Bronchial epithelial cell (primary cell): Measurements from ENCODE around the gene FCRL4. TPM values are rescaled to one million over a fixed set of nuclear protein-coding genes. Genes with fewer than 3 reads are reported as not detected.

ENCODE experiments used
- DNase-seq: peaks from one replicate; pipeline ENCODE4 v3.0.0-alpha.2; 2010; ENCODE audit warnings: low read depth
- FAIRE-seq: peaks from 2 replicates; lab custom pipeline; 2011; peaks lifted over from hg19 to GRCh38; lab: Jason Lieb, UNC
- H3K27me3 ChIP-seq: 2 replicates; pipeline ENCODE4 v1.5.1; 2011; ENCODE audit warnings: low read length; ENCODE audit not compliant: control insufficient read depth, insufficient read depth
- H3K36me3 ChIP-seq: 2 replicates; pipeline ENCODE4 v1.5.1; 2011; ENCODE audit warnings: low read length; ENCODE audit not compliant: control insufficient read depth, insufficient read depth
- H3K4me3 ChIP-seq: 2 replicates; pipeline ENCODE4 v1.5.1; 2011; ENCODE audit warnings: mild to moderate bottlenecking, low read depth, low read length, control low read depth
- total RNA-seq: library from RNA; depleted of rRNA; stranded (reverse); fragments of >200 nt; gene quantifications from 2 replicates; pipeline ENCODE4 v1.2.1, GENCODE V29; 2014
- TF ChIP-seq, protein P1 (sequence below): IDR thresholded peaks from 2 replicates; pipeline ENCODE4 v1.5.1; 2011; ENCODE audit warnings: mild to moderate bottlenecking, moderate library complexity, low read length, control low read depth, inconsistent platforms; ENCODE audit not compliant: insufficient read depth, severe bottlenecking

The FCRL4 gene
- total RNA-seq, 1 donor from 2014 or later = not detected

DNA sequence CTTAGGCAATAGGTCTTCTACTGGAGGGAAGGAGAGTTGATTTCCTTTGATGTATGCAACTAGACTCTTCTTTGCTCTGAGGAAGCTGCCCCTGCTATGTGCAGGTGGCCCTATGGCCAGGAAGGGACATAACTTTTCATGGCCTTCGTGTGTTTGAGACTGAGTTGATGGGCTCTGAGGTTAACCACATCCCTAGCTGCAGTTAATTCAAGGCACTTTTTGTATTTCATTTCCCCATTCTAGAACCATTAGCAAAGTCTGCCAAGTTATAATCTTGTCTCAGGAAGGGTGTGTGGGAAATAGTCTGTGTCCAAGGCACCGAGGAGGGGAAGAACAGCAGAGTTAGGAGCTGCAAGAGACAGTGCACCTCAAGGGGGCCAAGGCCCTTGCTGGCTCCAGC, 2.5 kb downstream of the FCRL4 start:
- FAIRE-seq (no peak), DNase-seq (no peak)
- Histone ChIP-seq H3K27me3 (no peaks in the 10 kb centered on the region), H3K4me3 (no peak overlapping the region), H3K36me3 (no peaks in the 10 kb centered on the region)
- TF ChIP-seq, protein P1, sequence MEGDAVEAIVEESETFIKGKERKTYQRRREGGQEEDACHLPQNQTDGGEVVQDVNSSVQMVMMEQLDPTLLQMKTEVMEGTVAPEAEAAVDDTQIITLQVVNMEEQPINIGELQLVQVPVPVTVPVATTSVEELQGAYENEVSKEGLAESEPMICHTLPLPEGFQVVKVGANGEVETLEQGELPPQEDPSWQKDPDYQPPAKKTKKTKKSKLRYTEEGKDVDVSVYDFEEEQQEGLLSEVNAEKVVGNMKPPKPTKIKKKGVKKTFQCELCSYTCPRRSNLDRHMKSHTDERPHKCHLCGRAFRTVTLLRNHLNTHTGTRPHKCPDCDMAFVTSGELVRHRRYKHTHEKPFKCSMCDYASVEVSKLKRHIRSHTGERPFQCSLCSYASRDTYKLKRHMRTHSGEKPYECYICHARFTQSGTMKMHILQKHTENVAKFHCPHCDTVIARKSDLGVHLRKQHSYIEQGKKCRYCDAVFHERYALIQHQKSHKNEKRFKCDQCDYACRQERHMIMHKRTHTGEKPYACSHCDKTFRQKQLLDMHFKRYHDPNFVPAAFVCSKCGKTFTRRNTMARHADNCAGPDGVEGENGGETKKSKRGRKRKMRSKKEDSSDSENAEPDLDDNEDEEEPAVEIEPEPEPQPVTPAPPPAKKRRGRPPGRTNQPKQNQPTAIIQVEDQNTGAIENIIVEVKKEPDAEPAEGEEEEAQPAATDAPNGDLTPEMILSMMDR = no peak

- no peaks in the 10 kb centered on the region for H3K36me3 ChIP-seq
- FAIRE-seq (no peak), DNase-seq (no peak)
- H3K27me3 ChIP-seq = peaks cover 2% of the 10 kb centered on the region
- TF ChIP-seq, protein P1 = no peak
- no peak overlapping the region for H3K4me3 ChIP-seq
Measured at GRCh38 chr1:157585984-157586383, 11.9 kb downstream of the FCRL4 start.

- H3K27me3 ChIP-seq = peaks cover 2% of the 10 kb centered on the region
- no peak for FAIRE-seq
- TF ChIP-seq, protein P1 = no peak
- H3K4me3 ChIP-seq = no peak overlapping the region
- DNase-seq = no peak
- H3K36me3 ChIP-seq = no peaks in the 10 kb centered on the region
Measured at GRCh38 chr1:157584503-157584902, 13.4 kb downstream of the FCRL4 start.

- DNase-seq = no peak
- Histone ChIP-seq H3K4me3 (no peak overlapping the region), H3K27me3 (peaks cover 2% of the 10 kb centered on the region), H3K36me3 (no peaks in the 10 kb centered on the region)
- FAIRE-seq = no peak
- TF ChIP-seq, protein P1 = no peak
Measured at GRCh38 chr1:157580828-157581210, 17.1 kb downstream of the FCRL4 start.

GRCh38 chr1:157580179-157580827, 17.6 kb downstream of the FCRL4 start:
- no peak overlapping the region for H3K4me3 ChIP-seq
- no peak for FAIRE-seq
- H3K27me3 ChIP-seq = peaks cover 2% of the 10 kb centered on the region
- H3K36me3 ChIP-seq = no peaks in the 10 kb centered on the region
- DNase-seq = peak; percentile 77
- TF ChIP-seq, protein P1 = peak; percentile 66

- no peak for FAIRE-seq
- TF ChIP-seq, protein P1 = no peak
- H3K36me3 ChIP-seq = no peaks in the 10 kb centered on the region
Measured at GRCh38 chr1:157577420-157577819, 20.5 kb downstream of the FCRL4 start.

More at GRCh38 chr1:157577420-157577819, 20.5 kb downstream of the FCRL4 start:
- Histone ChIP-seq H3K4me3 (no peak overlapping the region), H3K27me3 (peaks cover 2% of the 10 kb centered on the region)
- DNase-seq = no peak
